Osteocyte (in vitro differentiated cells): ENCODE measurements around the gene MAN2A1. TPM values are rescaled to one million over a fixed set of nuclear protein-coding genes. Genes with fewer than 3 reads are reported as not detected.

ENCODE experiments used
- DNase-seq: peaks from one replicate; pipeline ENCODE4 v3.0.0; 2021; ENCODE audit warnings: mixed read lengths; ENCODE audit not compliant: unreplicated experiment; ENCODE audit errors: extremely low spot score
- H3K27ac Mint-ChIP-seq: one replicate; pipeline ENCODE4 v1.8.0; 2021; ENCODE audit warnings: mild to moderate bottlenecking, mixed read lengths; ENCODE audit not compliant: unreplicated experiment
- H3K27me3 Mint-ChIP-seq: one replicate; pipeline ENCODE4 v1.8.0; 2021; ENCODE audit warnings: mixed read lengths; ENCODE audit not compliant: unreplicated experiment
- H3K36me3 Mint-ChIP-seq: one replicate; pipeline ENCODE4 v1.8.0; 2021; ENCODE audit warnings: mixed read lengths; ENCODE audit not compliant: unreplicated experiment
- H3K4me1 Mint-ChIP-seq: one replicate; pipeline ENCODE4 v1.8.0; 2021; ENCODE audit warnings: mixed read lengths; ENCODE audit not compliant: unreplicated experiment
- H3K4me3 Mint-ChIP-seq: one replicate; pipeline ENCODE4 v1.8.0; 2021; ENCODE audit warnings: mild to moderate bottlenecking, moderate library complexity, mixed read lengths; ENCODE audit not compliant: unreplicated experiment
- H3K9me3 Mint-ChIP-seq: one replicate; pipeline ENCODE4 v1.8.0; 2021; ENCODE audit warnings: mixed read lengths; ENCODE audit not compliant: unreplicated experiment
- CTCF ChIP-seq: fragments of 200-600 bp; sonication (generic); IDR thresholded peaks from 2 replicates; pipeline ENCODE4 v1.5.0; 2021; ENCODE audit warnings: antibody characterized with exemption, mild to moderate bottlenecking, moderate library complexity
- total RNA-seq: library from RNA; stranded (reverse); gene quantifications from 2 replicates; pipeline ENCODE4 v1.2.1, GENCODE V29; 2021

MAN2A1 gene
- total RNA-seq, 1 donor from 2014 or later = 139 TPM

DNA sequence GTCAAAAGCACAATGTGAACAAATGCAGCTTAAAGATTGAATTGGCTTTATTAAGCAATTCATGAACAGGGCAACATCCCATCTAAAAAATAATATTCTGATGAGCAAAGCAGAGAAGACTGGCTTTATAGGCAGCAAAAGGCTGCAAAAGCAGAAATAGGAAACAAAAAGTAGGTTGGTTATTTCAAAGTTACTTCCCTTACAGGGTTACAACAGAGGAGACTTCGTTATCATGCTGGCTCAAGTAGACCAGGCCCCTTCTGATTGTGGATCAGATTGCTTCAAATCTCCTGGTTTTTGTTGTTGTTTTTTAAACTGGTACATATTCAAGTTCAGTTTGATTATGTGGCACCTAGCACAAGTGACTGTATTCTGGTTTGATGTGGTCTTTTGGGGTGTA, 73.1 kb downstream of the MAN2A1 start:
- H3K4me3 Mint-ChIP-seq = no peak overlapping the region
- no peak for DNase-seq
- peaks cover 49% of the 10 kb centered on the region for H3K36me3 Mint-ChIP-seq
- H3K4me1 Mint-ChIP-seq = peaks cover 16% of the 10 kb centered on the region
- H3K27me3 Mint-ChIP-seq = no peaks in the 10 kb centered on the region
- no peak for TF ChIP-seq CTCF
- peaks cover 4% of the 10 kb centered on the region for H3K9me3 Mint-ChIP-seq
- H3K27ac Mint-ChIP-seq = no peak overlapping the region

- DNase-seq = no peak
- Mint-ChIP-seq H3K27ac (no peak overlapping the region), H3K9me3 (peaks cover 10% of the 10 kb centered on the region), H3K4me3 (no peak overlapping the region), H3K36me3 (peaks cover 62% of the 10 kb centered on the region), H3K27me3 (no peaks in the 10 kb centered on the region), H3K4me1 (peaks cover 5% of the 10 kb centered on the region)
- no peak for TF ChIP-seq CTCF
Measured at GRCh38 chr5:109767184-109767995, 77.7 kb downstream of the MAN2A1 start.

DNA sequence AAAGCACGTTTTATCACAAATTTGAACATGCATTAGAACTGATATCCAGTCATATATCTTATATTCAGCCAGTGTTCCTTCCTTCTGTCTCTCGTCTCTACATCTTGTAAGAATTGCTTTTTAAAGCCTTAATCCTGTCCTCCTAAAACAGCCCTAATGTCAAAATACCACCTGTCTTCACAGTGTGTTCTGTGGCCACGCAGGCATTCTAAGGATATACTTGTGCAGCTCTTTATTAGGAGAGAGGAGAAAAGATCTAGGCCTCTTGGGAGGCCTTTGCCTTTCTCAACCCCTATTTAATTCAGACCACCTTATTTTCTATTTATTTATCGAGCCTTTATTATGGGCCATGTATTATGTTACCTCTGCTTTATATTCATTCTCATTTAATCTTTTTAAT, 78.3 kb downstream of the MAN2A1 start:
- no peak for DNase-seq
- no peak overlapping the region for H3K4me3 Mint-ChIP-seq
- peaks cover 5% of the 10 kb centered on the region for H3K4me1 Mint-ChIP-seq
- TF ChIP-seq CTCF = no peak
- H3K27ac Mint-ChIP-seq = no peak overlapping the region
- H3K36me3 Mint-ChIP-seq = peaks cover 62% of the 10 kb centered on the region
- H3K9me3 Mint-ChIP-seq = peaks cover 6% of the 10 kb centered on the region
- H3K27me3 Mint-ChIP-seq = no peaks in the 10 kb centered on the region

DNA sequence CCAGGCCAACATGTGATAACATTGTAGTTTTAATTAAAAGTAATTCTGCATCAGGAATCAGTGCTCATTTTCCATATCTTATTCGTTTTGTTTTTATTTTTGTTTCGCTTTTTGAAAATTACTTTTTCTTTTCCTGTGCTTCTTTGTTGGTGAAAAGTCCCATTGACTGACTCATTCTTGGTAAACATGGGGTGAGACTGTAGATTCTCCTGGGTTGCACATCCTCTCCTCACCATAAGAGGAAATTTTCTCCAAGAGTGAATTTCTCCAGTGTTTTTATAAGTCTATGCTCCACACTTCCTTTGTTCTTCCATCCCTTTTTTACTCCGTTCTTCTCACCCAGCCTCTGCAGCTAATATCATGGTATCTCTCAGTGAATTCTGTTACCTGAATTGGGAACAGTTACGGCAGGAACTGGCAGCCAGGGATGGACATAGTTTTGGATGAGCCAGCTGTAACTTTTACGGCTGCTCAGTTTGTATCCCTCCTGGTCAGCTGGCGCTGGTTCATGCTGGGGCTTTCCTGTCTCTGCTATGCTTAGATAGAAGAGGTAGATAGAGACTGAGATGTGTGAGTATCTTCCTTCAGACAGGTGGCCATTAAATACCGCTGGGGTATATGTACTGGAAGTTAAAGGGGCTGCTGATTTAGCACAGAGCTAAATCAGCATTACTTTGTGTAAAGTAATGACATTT, 80.0 kb downstream of the MAN2A1 start:
- no peak for DNase-seq
- Mint-ChIP-seq H3K4me1 (peaks cover 5% of the 10 kb centered on the region), H3K4me3 (no peak overlapping the region), H3K27ac (no peak overlapping the region), H3K27me3 (no peaks in the 10 kb centered on the region), H3K9me3 (peaks cover 6% of the 10 kb centered on the region), H3K36me3 (peaks cover 62% of the 10 kb centered on the region)
- no peak for TF ChIP-seq CTCF

DNA sequence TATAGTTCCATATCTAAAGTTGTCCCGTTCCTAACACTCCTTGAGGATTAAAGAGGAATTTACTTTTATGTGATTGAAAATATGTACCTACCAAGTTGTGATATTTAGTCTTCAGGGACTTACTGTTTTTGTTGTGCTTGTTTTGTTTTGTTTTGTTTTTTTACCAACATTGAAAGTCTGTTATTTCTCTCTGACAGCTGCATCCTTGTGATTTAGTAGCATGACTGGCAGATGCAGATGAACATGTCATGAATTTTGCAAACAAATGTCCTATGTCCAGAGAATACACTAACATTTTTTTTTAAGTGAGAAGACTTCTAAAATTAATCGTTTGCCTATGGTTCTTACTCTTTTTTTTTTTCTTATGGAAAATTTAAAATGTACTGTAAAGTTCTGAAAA, 85.4 kb downstream of the MAN2A1 start:
- no peaks in the 10 kb centered on the region for H3K27me3 Mint-ChIP-seq
- no peaks in the 10 kb centered on the region for H3K4me1 Mint-ChIP-seq
- no peaks in the 10 kb centered on the region for H3K9me3 Mint-ChIP-seq
- no peak overlapping the region for H3K27ac Mint-ChIP-seq
- H3K4me3 Mint-ChIP-seq = no peak overlapping the region
- H3K36me3 Mint-ChIP-seq = peaks cover 43% of the 10 kb centered on the region
- DNase-seq = no peak
- no peak for TF ChIP-seq CTCF
